Raji (cell line): ENCODE results near the gene ARL6IP4.
A peak's percentile ranks its signal among the peaks of the same experiment; 100 is the strongest.

Source experiments
- POLR2A ChIP-seq: IDR thresholded peaks from 2 replicates; pipeline ENCODE4 v1.6.1; 2011; ENCODE audit warnings: low read depth, low read length, control low read depth; ENCODE audit not compliant: insufficient read depth

ARL6IP4 gene

DNA sequence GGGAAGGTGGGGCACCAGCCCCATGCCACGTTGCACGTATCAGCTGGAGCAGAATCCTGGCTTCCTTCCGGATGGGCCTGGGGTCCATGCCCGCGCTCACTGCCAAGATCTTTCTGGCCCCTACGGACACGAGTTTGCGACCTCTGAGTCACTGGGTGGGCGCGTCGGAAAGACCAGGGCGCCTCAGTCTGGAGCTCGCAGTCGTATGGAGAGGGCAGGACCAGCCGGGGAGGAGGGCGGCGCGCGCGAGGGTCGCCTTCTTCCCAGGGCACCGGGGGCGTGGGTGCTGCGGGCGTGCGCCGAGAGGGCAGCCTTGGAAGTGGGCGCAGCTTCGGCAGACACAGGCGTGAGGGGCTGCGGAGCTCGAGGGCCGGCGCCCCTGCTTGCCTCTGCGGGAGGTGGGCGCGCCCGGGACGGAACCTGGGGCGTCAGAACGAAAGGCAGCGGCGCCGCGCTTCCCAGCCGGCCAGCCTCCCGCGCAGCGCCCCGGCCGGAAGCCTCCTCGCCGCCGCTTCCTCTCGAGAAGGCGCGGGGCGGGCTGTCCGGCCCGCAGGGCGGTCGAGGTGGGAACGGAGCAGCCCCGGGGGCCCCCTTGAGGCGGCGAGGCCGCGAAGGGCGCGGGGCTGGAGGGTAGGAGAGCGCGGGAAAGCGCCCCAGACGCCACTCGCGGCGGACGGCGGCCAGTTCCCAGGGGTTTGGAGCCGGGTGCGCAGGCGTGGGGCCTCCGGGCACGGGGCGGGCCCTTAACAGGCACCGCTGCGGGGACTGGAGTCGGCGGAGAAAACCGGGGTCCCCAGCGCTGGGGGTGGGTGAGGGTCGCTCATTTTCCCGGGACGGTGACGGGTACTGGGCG, at the start of gene ARL6IP4:
ARL6IP4 (plus strand) TSS at position 499 of the 853 bp plus-strand sequence. CDS start 459 bp downstream, outside the sequence.
- TF ChIP-seq POLR2A, result peak; percentile 58

DNA sequence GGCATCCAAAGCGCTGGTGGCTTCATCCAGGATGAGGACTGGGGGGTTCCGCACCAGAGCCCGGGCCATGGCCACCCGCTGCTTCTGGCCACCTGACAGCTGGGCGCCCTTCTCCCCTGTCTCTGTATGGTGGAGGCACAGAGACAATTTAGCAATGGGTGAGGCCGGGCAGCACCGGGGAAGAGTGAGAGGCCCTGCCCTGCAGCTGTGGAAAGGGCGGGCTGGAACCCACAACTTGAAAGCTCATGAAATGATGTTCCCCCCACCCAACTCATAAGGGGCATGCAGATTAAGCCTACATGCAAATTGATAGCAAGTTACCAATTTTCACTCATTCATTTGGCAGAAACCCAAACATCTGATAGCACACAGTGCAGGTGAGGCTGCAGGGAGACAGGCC, 48.3 kb upstream of the ARL6IP4 start:
- TF ChIP-seq POLR2A, result peak; percentile 13; the same call in 1 of the 2 replicates

DNA sequence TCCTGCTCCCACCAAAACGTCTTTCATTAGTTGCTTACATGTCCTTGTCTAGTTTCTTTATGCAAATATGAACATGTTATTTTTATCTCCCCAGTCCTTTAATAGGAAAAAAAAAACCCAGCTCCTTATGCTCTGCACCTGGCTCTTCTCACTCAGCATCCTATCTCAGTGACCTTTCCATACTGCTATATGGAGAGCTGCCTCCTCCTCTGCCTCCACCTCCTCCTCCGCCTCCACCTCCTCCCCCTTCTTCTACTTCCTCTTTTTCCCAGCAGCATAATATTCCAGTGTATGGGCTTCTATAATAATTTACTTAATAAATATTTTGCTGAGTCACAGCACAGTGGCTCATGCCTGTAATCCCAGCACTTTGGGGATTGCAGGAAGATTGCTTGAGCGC, 45.8 kb upstream of the ARL6IP4 start:
- TF ChIP-seq POLR2A, result no peak

DNA sequence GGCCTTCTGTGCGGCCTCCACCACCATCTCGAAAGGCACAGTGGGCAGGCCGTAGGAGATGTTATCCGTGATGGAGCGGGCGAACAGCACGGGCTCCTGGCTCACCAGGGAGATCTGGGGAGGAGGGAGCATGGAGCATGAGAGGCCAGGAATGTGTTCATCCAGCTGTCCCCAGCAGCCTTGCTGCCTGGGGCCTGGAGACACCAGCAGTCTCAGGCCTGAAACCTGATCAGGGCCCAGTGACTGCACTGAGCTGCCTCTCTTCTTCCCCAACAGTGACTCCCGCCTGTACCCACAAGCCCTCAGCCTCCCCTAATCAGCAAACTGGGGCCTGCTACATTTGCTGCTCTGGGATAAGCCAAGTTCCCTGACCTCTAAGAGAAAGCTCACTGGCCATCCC, 45.2 kb upstream of the ARL6IP4 start:
- TF ChIP-seq POLR2A, result no peak

DNA sequence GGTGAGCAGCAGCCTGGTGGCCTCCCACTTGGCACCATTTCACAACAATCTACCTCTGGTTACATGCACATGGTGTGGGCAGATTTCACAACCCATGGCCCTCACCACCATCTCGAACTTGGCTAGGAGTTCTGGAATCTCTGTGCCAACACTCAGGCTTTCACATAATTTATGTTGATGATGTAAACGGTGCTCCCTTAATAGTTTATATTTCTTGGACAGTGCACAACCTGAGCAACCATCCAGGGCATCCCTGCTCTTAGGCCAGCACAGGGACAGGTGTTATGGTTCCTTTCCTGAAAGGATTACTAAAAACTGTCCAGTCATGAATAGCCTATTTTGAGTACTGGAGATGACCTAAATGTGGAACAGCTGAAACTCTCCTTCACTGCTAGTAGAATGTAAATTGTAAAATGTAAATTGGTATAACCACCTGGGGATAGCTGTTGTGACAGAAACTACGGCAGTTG, 42.8 kb upstream of the ARL6IP4 start:
- no peak for TF ChIP-seq POLR2A

DNA sequence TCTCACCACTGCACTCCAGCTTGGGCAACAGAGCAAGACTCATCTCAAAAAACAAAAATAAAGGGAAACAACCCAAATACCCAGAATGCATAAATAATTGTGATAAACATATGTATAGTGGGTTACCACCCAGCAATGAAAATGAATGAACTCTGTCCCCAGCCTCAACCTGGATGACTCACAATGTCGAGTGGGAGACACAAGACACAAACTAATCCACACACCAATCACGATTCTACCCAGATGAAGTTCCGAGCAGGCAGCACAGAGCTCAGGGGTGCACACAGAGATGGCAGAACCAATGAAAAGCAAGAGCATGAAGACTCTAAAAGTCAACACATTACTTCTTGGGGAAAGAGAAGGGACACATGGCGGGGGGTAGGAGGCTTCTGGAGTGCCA, 41.4 kb upstream of the ARL6IP4 start:
- no peak for TF ChIP-seq POLR2A

DNA sequence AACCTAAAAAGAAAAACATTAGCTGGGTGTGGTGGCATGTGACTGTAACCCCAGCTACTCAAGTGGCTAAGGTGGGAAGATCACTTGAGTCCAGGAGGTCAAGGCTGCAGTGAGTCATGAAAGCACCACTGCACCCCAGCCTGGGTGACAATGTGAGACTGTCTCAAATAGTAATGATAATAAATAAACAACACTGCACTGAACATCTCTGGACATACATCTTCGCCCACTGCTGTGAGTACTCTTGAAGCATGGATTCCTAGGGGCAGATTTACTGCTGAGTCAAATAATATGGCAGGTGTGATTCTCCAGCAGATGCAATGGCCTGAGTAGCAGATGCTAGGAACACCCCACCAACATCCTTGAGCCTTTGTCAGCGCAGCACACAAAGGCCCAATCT, 37.8 kb upstream of the ARL6IP4 start:
- no peak for TF ChIP-seq POLR2A

DNA sequence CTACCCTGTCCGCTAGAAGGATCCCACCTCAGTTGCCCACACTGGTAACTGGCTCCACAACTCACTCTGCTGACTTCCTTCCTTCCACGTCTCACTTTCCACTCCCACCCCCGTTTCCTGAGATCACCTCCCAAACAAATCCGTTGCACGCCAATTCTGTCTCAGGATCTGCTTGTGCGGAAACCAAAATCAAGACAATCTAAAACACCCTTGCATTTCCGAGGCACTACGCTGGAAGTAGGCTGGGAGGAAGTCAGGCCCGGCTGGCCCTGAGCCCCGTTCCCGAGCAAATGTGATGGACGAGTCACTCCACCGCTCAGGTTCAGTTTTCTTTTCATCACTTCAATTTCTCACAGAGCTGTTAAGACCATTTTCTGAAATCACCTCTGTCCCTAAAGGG, 37.3 kb upstream of the ARL6IP4 start:
- no peak for TF ChIP-seq POLR2A

DNA sequence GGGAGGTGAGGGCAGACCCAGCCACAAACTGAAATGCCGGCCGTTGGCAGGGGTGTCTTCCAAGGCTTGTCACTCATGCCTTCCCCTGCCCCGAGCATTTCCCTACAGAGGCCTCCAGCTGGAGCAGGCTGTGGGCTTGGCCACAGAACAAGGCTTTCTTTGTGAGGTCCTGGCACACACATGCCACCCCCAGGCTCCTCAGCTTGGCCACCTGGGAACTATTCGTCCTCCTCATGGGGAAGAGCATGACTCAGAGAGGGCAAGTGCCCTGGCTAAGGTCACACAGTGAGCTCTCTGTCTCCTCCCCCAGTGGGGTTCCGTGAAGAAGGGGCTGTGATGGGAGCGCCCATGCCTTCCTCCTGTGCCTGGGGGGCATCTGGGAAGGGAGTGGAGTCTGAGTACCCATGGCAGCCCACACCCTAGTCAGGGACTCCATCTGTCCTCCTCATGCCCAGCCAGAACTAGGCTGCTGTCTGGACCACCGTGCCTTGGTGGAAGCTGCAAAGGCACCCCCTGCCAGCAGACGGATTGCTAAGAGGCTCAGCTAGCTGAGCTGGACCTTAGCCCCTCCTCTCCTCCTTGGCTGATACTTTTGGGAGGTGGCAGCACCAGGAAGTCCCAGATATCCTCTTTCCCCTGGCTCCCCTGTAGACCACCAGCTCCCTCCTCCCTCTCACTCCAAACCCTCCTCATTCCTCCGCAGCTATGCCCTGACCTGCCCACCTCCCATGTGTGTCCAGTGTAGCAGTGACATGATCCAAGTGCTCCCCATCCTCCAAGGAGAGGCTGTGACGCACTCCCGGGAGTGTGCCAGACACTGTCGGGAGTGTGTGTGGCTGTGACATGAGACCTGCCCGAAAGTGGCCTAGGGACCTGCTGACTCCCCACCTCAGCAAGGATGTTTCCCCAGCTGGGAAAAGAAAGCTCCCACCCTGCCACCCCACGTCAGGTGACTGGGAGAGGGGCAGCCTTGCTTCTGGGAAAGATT, 35.6 kb upstream of the ARL6IP4 start:
- TF ChIP-seq POLR2A, result no peak

DNA sequence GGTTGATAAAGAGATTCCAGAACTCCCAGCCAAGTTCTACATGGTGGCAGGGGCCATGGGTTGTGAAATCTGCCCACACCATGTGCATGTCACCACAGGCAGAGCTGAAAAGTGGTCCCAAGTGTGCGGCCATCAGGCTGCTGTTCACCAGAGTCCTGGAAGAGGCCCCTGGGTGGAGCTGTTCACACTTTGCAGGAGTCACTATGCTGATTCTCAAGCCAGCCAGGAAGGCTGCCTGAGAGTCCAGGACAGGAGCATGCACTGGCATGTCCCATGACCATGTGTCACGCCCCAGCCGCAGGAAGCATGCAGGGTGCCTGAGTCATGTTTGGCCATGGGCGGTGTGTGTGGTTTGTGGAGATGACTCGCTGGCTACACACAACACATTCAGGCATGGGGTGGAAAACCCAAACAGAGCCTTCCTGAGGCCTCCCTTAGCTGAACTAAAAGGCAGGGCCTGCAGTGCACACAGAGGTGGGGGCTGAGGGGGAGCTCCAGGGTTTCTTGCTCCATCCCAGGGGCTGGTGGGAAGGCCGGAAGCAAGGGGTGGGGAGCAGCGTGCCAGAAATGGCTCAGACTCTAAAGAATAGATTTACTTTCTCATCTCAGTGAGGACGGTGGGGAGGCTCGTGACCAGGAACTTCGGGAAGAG, 33.7 kb upstream of the ARL6IP4 start:
- TF ChIP-seq POLR2A, result no peak

DNA sequence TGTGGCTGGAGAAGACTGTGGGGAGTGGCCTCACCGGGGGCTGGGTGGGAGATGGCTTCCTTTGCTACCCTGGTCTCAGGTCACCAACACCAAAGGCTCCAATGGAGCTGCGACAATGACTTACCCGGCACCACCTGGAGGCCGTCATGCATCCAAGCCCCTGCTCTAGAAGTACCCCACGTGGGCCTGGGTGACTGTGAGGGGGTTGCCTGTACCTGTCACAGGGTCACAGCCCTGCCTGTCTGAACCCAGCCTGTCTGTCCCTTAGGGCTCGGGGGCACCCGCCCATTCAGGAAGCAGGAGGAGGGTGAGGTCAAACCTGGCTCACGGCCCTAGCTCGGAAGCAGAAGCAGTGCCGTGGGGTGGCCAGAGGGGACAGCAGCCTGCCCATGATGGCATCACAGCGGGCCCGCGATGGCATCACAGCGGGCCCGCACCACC, 33.1 kb upstream of the ARL6IP4 start:
- no peak for TF ChIP-seq POLR2A

DNA sequence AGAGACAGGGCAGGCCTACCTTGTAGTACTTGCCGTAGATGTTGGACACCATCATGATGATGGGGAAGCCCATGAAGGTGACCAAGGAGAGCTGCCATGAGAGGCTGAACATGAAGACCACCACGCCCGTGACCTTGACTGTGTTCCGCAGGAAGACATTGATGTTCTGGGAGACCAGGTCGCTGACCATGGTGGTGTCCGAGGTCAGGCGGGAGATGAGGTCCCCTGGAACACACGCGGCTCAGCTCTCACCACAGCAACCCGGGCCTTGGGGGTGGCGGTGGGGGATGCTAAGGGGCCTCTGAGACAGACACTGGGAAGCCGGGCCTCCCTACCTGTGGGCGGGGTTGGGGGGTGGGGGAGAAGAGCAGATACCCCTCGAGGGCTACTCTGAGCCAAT, 31.9 kb upstream of the ARL6IP4 start:
- TF ChIP-seq POLR2A, result no peak

DNA sequence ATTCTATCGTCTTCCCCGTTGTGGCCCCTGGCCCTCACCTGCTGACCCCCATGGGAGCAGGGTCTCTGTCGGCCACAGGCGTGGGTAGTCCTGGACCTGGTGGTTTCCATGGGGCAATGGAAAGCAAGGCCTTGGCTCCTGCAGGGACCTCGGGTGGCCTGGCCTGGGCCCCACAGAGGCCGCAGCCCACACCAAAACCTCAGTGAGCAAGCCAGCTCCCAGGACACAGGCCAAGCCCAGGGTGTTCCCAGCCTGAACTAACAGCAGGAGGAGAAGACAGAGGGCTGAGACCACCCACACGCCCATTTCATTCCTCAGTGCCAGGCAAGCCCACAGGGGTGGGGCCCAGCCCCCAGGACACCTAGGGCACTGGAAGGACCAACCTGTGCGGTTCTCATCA, 31.1 kb upstream of the ARL6IP4 start:
- no peak for TF ChIP-seq POLR2A

DNA sequence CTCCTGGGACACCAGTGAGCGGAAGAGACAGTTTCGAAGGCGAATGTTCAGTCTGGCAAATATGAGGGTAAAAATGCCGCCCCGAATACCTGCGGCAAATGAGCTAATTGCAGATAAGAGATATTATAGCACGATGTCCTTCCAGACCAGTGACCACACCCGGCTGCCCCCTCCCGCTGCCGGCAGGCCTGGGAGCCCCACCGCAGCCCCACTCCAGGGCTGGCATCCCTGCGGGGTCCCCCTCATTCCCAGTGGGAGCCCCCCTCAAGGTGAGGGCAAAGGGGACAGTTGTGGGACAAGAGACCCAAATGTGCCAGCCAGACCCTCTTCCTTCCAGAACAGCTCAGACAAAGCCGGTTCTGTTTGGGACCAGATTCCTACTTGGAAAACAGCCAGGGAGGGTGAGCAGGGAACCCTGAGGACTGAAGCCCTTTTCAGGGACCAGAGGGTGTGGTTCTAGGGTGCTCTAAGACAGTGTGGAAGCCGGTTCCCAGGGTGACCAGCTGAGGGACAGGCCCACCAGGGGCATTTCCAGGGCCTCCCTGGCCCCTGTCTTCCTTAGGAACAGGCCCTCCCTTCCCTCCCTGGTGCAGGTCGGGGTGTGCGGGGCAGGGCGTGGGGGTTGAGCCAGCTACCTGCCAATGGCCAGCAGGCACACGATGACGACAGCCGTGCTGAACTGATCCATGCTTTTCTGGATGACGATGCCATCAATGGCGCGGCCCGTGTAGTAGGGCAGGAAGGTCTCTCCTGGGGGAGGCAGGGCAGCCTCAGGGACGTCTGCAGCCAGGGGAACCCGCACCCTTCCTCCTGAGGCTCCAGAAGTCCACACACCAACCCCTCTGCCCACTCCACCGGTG, 30.4 kb upstream of the ARL6IP4 start:
- TF ChIP-seq POLR2A, result no peak
